Psoas muscle (tissue), 8 donors: ENCODE measurements around the gene ZNF552. TPM values are rescaled to one million over a fixed set of nuclear protein-coding genes. Genes with fewer than 3 reads are reported as not detected.
"Not testable (repeated sequence)": the region's sequence is repeated elsewhere in the genome, so short reads cannot be mapped to it uniquely, and the experiment has no call there.

Experiments
- ATAC-seq, 4 donors: fragments of 200-7000 bp; cut with Tn5 transposase; one replicate each; pipeline ENCODE4 v1.9.1; 2020; ENCODE audit warnings: moderate library complexity in 3 of 4, mild to moderate bottlenecking in 2 of 4
- DNase-seq, 2 donors: peaks; one replicate each; pipeline ENCODE4 v3.0.0-alpha.2; 2020
- H3K27ac ChIP-seq: fragments of 200-600 bp; one replicate; pipeline ENCODE4 v1.8.0; 2022
- H3K27me3 ChIP-seq, 3 donors: fragments of 200-600 bp in 1 of 3; one replicate each; pipeline versions ENCODE4 v1.6.1 to v1.8.0; 2013 to 2022; ENCODE audit warnings: low read length in 2 of 3, mild to moderate bottlenecking in 2 of 3, moderate library complexity in 1 of 3; ENCODE audit not compliant: insufficient read depth in 3 of 3
- H3K36me3 ChIP-seq, 2 donors: fragments of 200-600 bp in 1 of 2; one replicate each; pipeline versions ENCODE4 v1.6.1 to v1.8.0; 2013 to 2022; ENCODE audit warnings: low read depth in 1 of 2, mild to moderate bottlenecking in 1 of 2, moderate library complexity in 1 of 2; ENCODE audit not compliant: insufficient read depth in 1 of 2
- H3K4me1 ChIP-seq: fragments of 200-600 bp; one replicate; pipeline ENCODE4 v1.8.0; 2022
- H3K4me3 ChIP-seq: fragments of 200-600 bp; one replicate; pipeline ENCODE4 v1.8.0; 2022; ENCODE audit warnings: mild to moderate bottlenecking
- H3K9me3 ChIP-seq: fragments of 200-600 bp; one replicate; pipeline ENCODE4 v1.8.0; 2022
- CTCF ChIP-seq: fragments of 200-600 bp; IDR thresholded peaks from one replicate; pipeline ENCODE4 v1.8.0; 2022; ENCODE audit warnings: antibody characterized with exemption
- WGBS, 3 donors: extraction: QIAGEN DNeasy Blood & Tissue Kit; methylation state at CpG; one replicate each; pipeline versions ENCODE4 v1.1.6 to v1.1.7; 2013; 5-methylcytosine and 5-hydroxymethylcytosine counted together
- intact Hi-C, 2 donors: fragments of 100-400 bp; cut with DNase I; formaldehyde crosslinking; loops; one replicate each; pipeline versions ENCODE4 v1.11.0 to v1.14.2; 2022
- polyA plus RNA-seq, 3 donors: library from polyadenylated mRNA; stranded (reverse); fragments of 200-250 nt; gene quantifications; one replicate each; pipeline ENCODE4 v1.2.3, GENCODE V29; 2013
- total RNA-seq, 4 donors: library from RNA; stranded (reverse); fragmentation: NEBNext Ultra II Directional in 2 of 4; extraction: Animal tissue kit (Norgen Biotek cat#: 25700) in 2 of 4; gene quantifications; one replicate each; pipeline versions ENCODE4 v1.2.1 to v1.2.4, GENCODE V29; 2021 to 2023
- donor health status: healthy with polysubstance abuse.
- donor health status: DM: no; HTN: no; CAD: no; lungs with moderate emphysema.
- donor health status: Bipolar disorder and iron deficiency.
- donor health status: healthy.
- donor health status: DM: yes; HTN: yes; CAD: no.
- donor health status: DM: no; HTN: no; CAD: no.
- donor health status: DM: no; HTN: no; CAD: no.
- donor health status: DM: yes; HTN: yes; CAD: no.

ZNF552 gene
- total and polyA plus RNA-seq, 7 donors, result 1.2 to 6.1 (median 3.3) TPM

GRCh38 chr19:57825511-57825910, 10.8 kb upstream of the ZNF552 start:
- Histone ChIP-seq H3K4me3 (no peak overlapping the region), H3K4me1 (peaks cover 10% of the 10 kb centered on the region), H3K36me3 (peaks cover 0 to 17% of the 10 kb centered on the region in 2 donors), H3K27ac (no peak overlapping the region), H3K27me3 (no peaks in the 10 kb centered on the region), H3K9me3 (no peaks in the 10 kb centered on the region)
- WGBS, 3 donors, result 94 to 95% (median 95%) methylated on average over 6 of the region's 6 CpGs
- TF ChIP-seq CTCF, result no peak
- DNase-seq (no peak), ATAC-seq (no peak)
- intact Hi-C loops, result no loop called here

DNA sequence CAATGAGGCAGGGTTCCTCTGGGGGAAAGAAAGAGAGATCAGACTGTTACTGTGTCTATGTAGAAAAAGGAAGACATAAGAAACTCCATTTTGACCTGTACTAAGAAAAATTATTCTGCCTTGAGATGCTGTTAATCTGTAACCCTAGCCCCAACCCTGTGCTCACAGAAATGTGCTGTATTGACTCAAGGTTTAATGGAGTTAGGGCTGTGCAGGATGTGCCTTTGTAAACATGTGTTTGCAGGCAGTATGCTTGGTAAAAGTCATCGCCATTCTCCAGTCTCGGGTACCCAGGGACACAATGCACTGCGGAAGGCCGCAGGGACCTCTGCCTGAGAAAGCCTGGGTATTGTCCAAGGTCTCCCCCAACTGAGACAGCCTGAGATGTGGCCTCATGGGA, 8.9 kb upstream of the ZNF552 start:
- WGBS, 3 donors, result 77 to 90% (median 89%) methylated on average over 4 of the region's 4 CpGs
- H3K9me3 ChIP-seq, ATAC-seq, intact Hi-C loops, H3K4me3 ChIP-seq, H3K27me3 ChIP-seq, DNase-seq: not testable (repeated sequence)
- H3K4me1 ChIP-seq, result peaks cover 12% of the 10 kb centered on the region
- peak overlapping the region; percentile 9 for H3K27ac ChIP-seq
- peaks cover 0 to 17% of the 10 kb centered on the region in 2 donors for H3K36me3 ChIP-seq

- peak overlapping the region; percentile 9 for H3K27ac ChIP-seq
- 40 to 71% (median 52%) methylated on average over 2 of the region's 2 CpGs for WGBS, 3 donors
These were observed 8.4 kb upstream of the ZNF552 start for GRCh38 chr19:57823155-57823554.

GRCh38 chr19:57821501-57821900, 6.8 kb upstream of the ZNF552 start:
- H3K9me3 ChIP-seq, H3K27me3 ChIP-seq, ATAC-seq, H3K27ac ChIP-seq, intact Hi-C loops, DNase-seq, H3K4me3 ChIP-seq: not testable (repeated sequence)
- H3K4me1 ChIP-seq, result peaks cover 12% of the 10 kb centered on the region
- peaks cover 0 to 17% of the 10 kb centered on the region in 2 donors for H3K36me3 ChIP-seq
- 100% methylated on average over 3 of the region's 3 CpGs for WGBS, 3 donors

More at GRCh38 chr19:57823155-57823554, 8.4 kb upstream of the ZNF552 start:
- H3K9me3 ChIP-seq, intact Hi-C loops, H3K27me3 ChIP-seq, H3K4me3 ChIP-seq, ATAC-seq, DNase-seq: not testable (repeated sequence)
- Histone ChIP-seq H3K36me3 (peaks cover 0 to 17% of the 10 kb centered on the region in 2 donors), H3K4me1 (peaks cover 12% of the 10 kb centered on the region)

- intact Hi-C loops, H3K27me3 ChIP-seq, ATAC-seq, H3K4me3 ChIP-seq, DNase-seq, H3K9me3 ChIP-seq, H3K27ac ChIP-seq: not testable (repeated sequence)
- Histone ChIP-seq H3K36me3 (peaks cover 0 to 17% of the 10 kb centered on the region in 2 donors), H3K4me1 (peaks cover 12% of the 10 kb centered on the region)
- 72 to 88% (median 84%) methylated on average over 2 of the region's 3 CpGs for WGBS, 3 donors
These were observed 6.4 kb upstream of the ZNF552 start for GRCh38 chr19:57821095-57821494.

GRCh38 chr19:57820599-57820998, 5.9 kb upstream of the ZNF552 start:
- TF ChIP-seq CTCF, result no peak
- H3K27ac ChIP-seq, result peak overlapping the region; percentile 86

More at GRCh38 chr19:57820599-57820998, 5.9 kb upstream of the ZNF552 start:
- DNase-seq (no peak), ATAC-seq (no peak)
- no peaks in the 10 kb centered on the region for H3K27me3 ChIP-seq
- peaks cover 12% of the 10 kb centered on the region for H3K4me1 ChIP-seq
- 78 to 82% (median 80%) methylated on average over 6 of the region's 6 CpGs for WGBS, 3 donors
- peak overlapping the region; percentile 92 for H3K4me3 ChIP-seq
- peaks cover 0 to 17% of the 10 kb centered on the region in 2 donors for H3K36me3 ChIP-seq
- no peaks in the 10 kb centered on the region for H3K9me3 ChIP-seq
- intact Hi-C loops, result no loop called here
